ENCODE results near the gene C11orf97. TPM values are rescaled to one million over a fixed set of nuclear protein-coding genes. Genes with fewer than 3 reads are reported as not detected.
A peak's percentile ranks its signal among the peaks of the same experiment; 100 is the strongest.

Gene C11orf97
- total RNA-seq, 1 experiment from 2014 or later = not detected

GRCh38 chr11:94536386-94536785 is 24.1 kb downstream of the C11orf97 start:
- Mint-ChIP-seq H3K9me3 (ENCODE audit: unreplicated experiment) (no peaks in the 10 kb centered on the region), H3K36me3 (ENCODE audit: insufficient read depth, unreplicated experiment) (no peaks in the 10 kb centered on the region), H3K4me3 (ENCODE audit: unreplicated experiment) (no peak overlapping the region), H3K4me1 (ENCODE audit: insufficient read depth, unreplicated experiment) (peaks cover 36% of the 10 kb centered on the region), H3K27ac (ENCODE audit: low read depth, unreplicated experiment) (no peak overlapping the region), H3K27me3 (ENCODE audit: insufficient read depth, unreplicated experiment) (no peaks in the 10 kb centered on the region)
- DNase-seq (ENCODE audit: unreplicated experiment) = no peak
- intact Hi-C loops (cut with micrococcal nuclease) = no loop called here
- ChIA-PET POLR2A (interaction anchor here (1.0 kb wide), 1 partner anchor 17 kb away, joined by 3 read pairs; no protein-coding TSS in a partner anchor), CTCF (interaction anchor here (0.6 to 1.5 kb wide), 7 partner anchors 9 to 639 kb away, joined by 3 to 4 read pairs (median 3); no protein-coding TSS in a partner anchor)
- no peak for TF ChIP-seq CTCF (IDR thresholded peaks at IDR 0.05; ENCODE audit: unreplicated experiment)
- BruUV-seq (replicated peaks) = no TSS peak

- intact Hi-C loops (cut with micrococcal nuclease) = no loop called here
- Mint-ChIP-seq H3K9me3 (ENCODE audit: unreplicated experiment) (no peaks in the 10 kb centered on the region), H3K27me3 (ENCODE audit: insufficient read depth, unreplicated experiment) (no peaks in the 10 kb centered on the region), H3K4me1 (ENCODE audit: insufficient read depth, unreplicated experiment) (peaks cover 36% of the 10 kb centered on the region), H3K36me3 (ENCODE audit: insufficient read depth, unreplicated experiment) (no peaks in the 10 kb centered on the region), H3K4me3 (ENCODE audit: unreplicated experiment) (peak overlapping the region; percentile 2), H3K27ac (ENCODE audit: low read depth, unreplicated experiment) (no peak overlapping the region)
- no TSS peak for BruUV-seq (replicated peaks)
- ChIA-PET CTCF (interaction anchor here (0.6 to 1.5 kb wide), 6 partner anchors 11 to 640 kb away, joined by 3 to 4 read pairs (median 3); no protein-coding TSS in a partner anchor), POLR2A (interaction anchor here (1.0 kb wide), 1 partner anchor 18 kb away, joined by 3 read pairs; no protein-coding TSS in a partner anchor)
- peak; percentile 28 for DNase-seq (ENCODE audit: unreplicated experiment)
- no peak for TF ChIP-seq CTCF (IDR thresholded peaks at IDR 0.05; ENCODE audit: unreplicated experiment)
Observed at GRCh38 chr11:94537031-94537600, 24.9 kb downstream of the C11orf97 start.

GRCh38 chr11:94539420-94539819 is 27.2 kb downstream of the C11orf97 start:
- CTCF ChIA-PET = interaction anchor here (0.6 to 1.6 kb wide), 2 partner anchors 18 to 744 kb away, joined by 4 read pairs; no protein-coding TSS in a partner anchor
- no TSS peak for BruUV-seq (replicated peaks)
- intact Hi-C loops (cut with micrococcal nuclease) = no loop called here
- Mint-ChIP-seq H3K27ac (ENCODE audit: low read depth, unreplicated experiment) (no peak overlapping the region), H3K27me3 (ENCODE audit: insufficient read depth, unreplicated experiment) (no peaks in the 10 kb centered on the region), H3K36me3 (ENCODE audit: insufficient read depth, unreplicated experiment) (peaks cover 7% of the 10 kb centered on the region), H3K4me1 (ENCODE audit: insufficient read depth, unreplicated experiment) (peaks cover 30% of the 10 kb centered on the region), H3K4me3 (ENCODE audit: unreplicated experiment) (no peak overlapping the region), H3K9me3 (ENCODE audit: unreplicated experiment) (no peaks in the 10 kb centered on the region)
- DNase-seq (ENCODE audit: unreplicated experiment) = no peak
- POLR2A ChIA-PET = no interaction called here
- no peak for TF ChIP-seq CTCF (IDR thresholded peaks at IDR 0.05; ENCODE audit: unreplicated experiment)

GRCh38 chr11:94543695-94544645 is 31.7 kb downstream of the C11orf97 start, which contains the start of gene FUT4:
Gene FUT4, plus strand, starts transcription at chr11:94543921. Its CDS starts 213 bp downstream, at chr11:94544134.
- H3K36me3 Mint-ChIP-seq (ENCODE audit: insufficient read depth, unreplicated experiment) = peaks cover 7% of the 10 kb centered on the region
- peaks cover 10% of the 10 kb centered on the region for H3K4me1 Mint-ChIP-seq (ENCODE audit: insufficient read depth, unreplicated experiment)
- TF ChIP-seq CTCF (IDR thresholded peaks at IDR 0.05; ENCODE audit: unreplicated experiment) = no peak
- no peak within 1 kb of the TSS for H3K27ac Mint-ChIP-seq (ENCODE audit: low read depth, unreplicated experiment)
- no peaks in the 10 kb centered on the region for H3K27me3 Mint-ChIP-seq (ENCODE audit: insufficient read depth, unreplicated experiment)
- intact Hi-C loops (cut with micrococcal nuclease) = no loop called here
- DNase-seq (ENCODE audit: unreplicated experiment) = peak; percentile 85
- POLR2A ChIA-PET = interaction anchor here (0.7 to 1.0 kb wide), 2 partner anchors 8 to 669 kb away, joined by 3 to 4 read pairs; no protein-coding TSS in a partner anchor
- H3K4me3 Mint-ChIP-seq (ENCODE audit: unreplicated experiment) = peak within 1 kb of the TSS; percentile 66
- CTCF ChIA-PET = interaction anchor here (0.7 kb wide), 1 partner anchor 13 kb away, joined by 3 read pairs; no protein-coding TSS in a partner anchor
- H3K9me3 Mint-ChIP-seq (ENCODE audit: unreplicated experiment) = no peaks in the 10 kb centered on the region
- no TSS peak for BruUV-seq (replicated peaks)
